Naive thymus-derived CD4-positive, alpha-beta T cell (primary cell): ENCODE data around the gene FYN. TPM values are rescaled to one million over a fixed set of nuclear protein-coding genes. Genes with fewer than 3 reads are reported as not detected.

ENCODE experiments used
- ATAC-seq: fragments of 150-1000 bp; cut with Tn5 transposase; 2 replicates; pipeline ENCODE4 v1.10.0; 2021; ENCODE audit warnings: mild to moderate bottlenecking, moderate library complexity
- CTCF ChIA-PET: fragments of 350-600 bp; sonication (Branson Sonifier 250); formaldehyde crosslinking; loops from one replicate; lab custom pipeline; 2021; ENCODE audit warnings: antibody characterized with exemption; lab: Charles Lee
- POLR2A ChIA-PET: fragments of 350-600 bp; sonication (Branson Sonifier 250); formaldehyde crosslinking; loops from one replicate; lab custom pipeline; 2021; ENCODE audit warnings: antibody characterized with exemption, inconsistent platforms; lab: Charles Lee
- DNase-seq, 9 donors: peaks; one replicate each; pipeline versions ENCODE4 v3.0.0 to v3.0.0-alpha.2; 2020 to 2022; ENCODE audit warnings: mixed read lengths in 1 of 9
- H3K27ac ChIP-seq: one replicate; pipeline ENCODE4 v1.7.0; 2013; ENCODE audit warnings: mild to moderate bottlenecking, low read depth, low read length, moderate library complexity
- H3K27me3 ChIP-seq, 2 donors: one replicate each; pipeline ENCODE4 v1.7.0; 2013; ENCODE audit warnings: low read length in 2 of 2, mild to moderate bottlenecking in 2 of 2, moderate library complexity in 2 of 2; ENCODE audit not compliant: control insufficient read depth in 2 of 2, insufficient read depth in 2 of 2
- H3K36me3 ChIP-seq, 3 experiments: 1 replicate in 2 of 3; 2 replicates in 1 of 3; pipeline ENCODE4 v1.7.0; 2013; ENCODE audit warnings: low read length in 3 of 3, mild to moderate bottlenecking in 3 of 3, moderate library complexity in 1 of 3; ENCODE audit not compliant: insufficient read depth in 3 of 3, control insufficient read depth in 2 of 3
- H3K4me1 ChIP-seq, 2 donors: one replicate each; pipeline ENCODE4 v1.7.0; 2013; ENCODE audit warnings: low read length in 2 of 2, mild to moderate bottlenecking in 2 of 2, moderate library complexity in 1 of 2; ENCODE audit not compliant: control insufficient read depth in 2 of 2, insufficient read depth in 2 of 2
- H3K4me3 ChIP-seq: 2 replicates; pipeline ENCODE4 v1.7.0; 2013; ENCODE audit warnings: mild to moderate bottlenecking, low read length
- H3K9me3 ChIP-seq, 3 experiments: 1 replicate in 2 of 3; 2 replicates in 1 of 3; pipeline ENCODE4 v1.7.0; 2013; ENCODE audit warnings: low read length in 3 of 3; ENCODE audit not compliant: control insufficient read depth in 2 of 3
- H3K27ac Mint-ChIP-seq, 9 donors: one replicate each; pipeline ENCODE4 v1.8.0; 2020 to 2022; ENCODE audit warnings: mixed read lengths in 9 of 9, mild to moderate bottlenecking in 8 of 9, moderate library complexity in 5 of 9, inconsistent platforms in 2 of 9
- H3K27me3 Mint-ChIP-seq, 5 donors: one replicate each; pipeline ENCODE4 v1.8.0; 2021 to 2022; ENCODE audit warnings: mixed read lengths in 5 of 5, mild to moderate bottlenecking in 1 of 5
- H3K36me3 Mint-ChIP-seq, 5 donors: one replicate each; pipeline ENCODE4 v1.8.0; 2020 to 2022; ENCODE audit warnings: mixed read lengths in 5 of 5, mild to moderate bottlenecking in 3 of 5, inconsistent platforms in 1 of 5
- H3K4me1 Mint-ChIP-seq, 7 donors: one replicate each; pipeline ENCODE4 v1.8.0; 2020 to 2022; ENCODE audit warnings: mixed read lengths in 7 of 7, mild to moderate bottlenecking in 3 of 7, inconsistent platforms in 1 of 7
- H3K4me3 Mint-ChIP-seq, 10 donors: one replicate each; pipeline ENCODE4 v1.8.0; 2020 to 2022; ENCODE audit warnings: mild to moderate bottlenecking in 10 of 10, mixed read lengths in 10 of 10, moderate library complexity in 6 of 10, inconsistent platforms in 2 of 10
- H3K9me3 Mint-ChIP-seq, 11 donors: one replicate each; pipeline ENCODE4 v1.8.0; 2020 to 2022; ENCODE audit warnings: mixed read lengths in 11 of 11, mild to moderate bottlenecking in 4 of 11, inconsistent platforms in 1 of 11, moderate library complexity in 1 of 11
- intact Hi-C, 2 donors: fragments of 100-400 bp; cut with micrococcal nuclease; formaldehyde crosslinking; loops; one replicate each; pipeline ENCODE4 v1.15.1; 2023
- polyA plus RNA-seq, 2 donors: library from polyadenylated mRNA; unstranded; fragments of 300-500 nt; fragmentation: Illumina TruSeq; gene quantifications; one replicate each; pipeline ENCODE4 v1.2.3, GENCODE V29; 2021
- total RNA-seq, 6 experiments: library from RNA in 5 of 6; stranded (reverse) in 5 of 6; gene quantifications; 1 replicate in 5 of 6; 2 replicates in 1 of 6; pipeline ENCODE4 v1.2.3 and lab custom pipeline; 2021 to 2026

Gene FYN
- total and polyA plus RNA-seq, 7 experiments from 2014 or later: 200 to 720 (median 430) TPM

- H3K4me3 ChIP-seq: peak overlapping the region; percentile 34
- H3K9me3 ChIP-seq: no peaks in the 10 kb centered on the region
- no peaks in the 10 kb centered on the region for H3K27me3 Mint-ChIP-seq
- peak overlapping the region in 7 of 9 donors; percentile 46 to 91 (median 85) for H3K27ac Mint-ChIP-seq
- peaks cover 0 to 2% (median 0%) of the 10 kb centered on the region in 11 donors for H3K9me3 Mint-ChIP-seq
- ATAC-seq (no peak), DNase-seq (no peak)
- ChIA-PET POLR2A (interaction anchor here (1.0 to 1.2 kb wide), 2 partner anchors 11 to 19 kb away, joined by 3 read pairs; no protein-coding TSS in a partner anchor), CTCF (no interaction called here)
- peaks cover 39 to 59% of the 10 kb centered on the region in 2 donors for H3K4me1 ChIP-seq
- H3K36me3 Mint-ChIP-seq: peaks cover 4 to 38% (median 12%) of the 10 kb centered on the region in 5 donors
- no peaks in the 10 kb centered on the region for H3K27me3 ChIP-seq
- H3K36me3 ChIP-seq: peaks cover 0 to 2% (median 0%) of the 10 kb centered on the region in 3 experiments
- H3K4me3 Mint-ChIP-seq: peak overlapping the region; percentile 1 to 80 (median 61)
- intact Hi-C loops: loop anchor here (1.0 to 10.0 kb wide), 5 partner anchors 9 to 162 kb away; no protein-coding TSS in a partner anchor
- peak overlapping the region; percentile 24 for H3K27ac ChIP-seq
- peaks cover 54 to 85% (median 82%) of the 10 kb centered on the region in 7 donors for H3K4me1 Mint-ChIP-seq
These were observed 40.3 kb downstream of the FYN start for GRCh38 chr6:111832833-111833418.

GRCh38 chr6:111831408-111831807, 41.8 kb downstream of the FYN start:
- ChIA-PET POLR2A (interaction anchor here (2.0 kb wide), 1 partner anchor 8 kb away, joined by 5 read pairs; no protein-coding TSS in a partner anchor), CTCF (no interaction called here)
- no peak for DNase-seq
- H3K36me3 Mint-ChIP-seq: peaks cover 4 to 31% (median 12%) of the 10 kb centered on the region in 5 donors
- Histone ChIP-seq H3K4me3 (no peak overlapping the region), H3K36me3 (peaks cover 0 to 2% (median 0%) of the 10 kb centered on the region in 3 experiments), H3K9me3 (no peaks in the 10 kb centered on the region), H3K4me1 (peaks cover 43 to 58% of the 10 kb centered on the region in 2 donors), H3K27me3 (no peaks in the 10 kb centered on the region), H3K27ac (no peak overlapping the region)
- peaks cover 52 to 99% (median 96%) of the 10 kb centered on the region in 7 donors for H3K4me1 Mint-ChIP-seq
- peak overlapping the region in 2 of 10 donors; percentile 3 to 37 for H3K4me3 Mint-ChIP-seq
- ATAC-seq: no peak
- no peaks in the 10 kb centered on the region for H3K27me3 Mint-ChIP-seq
- H3K27ac Mint-ChIP-seq: peak overlapping the region in 3 of 9 donors; percentile 6 to 72 (median 54)
- intact Hi-C loops: loop anchor here (1.0 to 10.0 kb wide), 2 partner anchors 8 to 163 kb away; no protein-coding TSS in a partner anchor
- peaks cover 0 to 3% (median 0%) of the 10 kb centered on the region in 11 donors for H3K9me3 Mint-ChIP-seq

- peak overlapping the region in 2 of 10 donors; percentile 2 to 3 for H3K4me3 Mint-ChIP-seq
These were observed 43.3 kb downstream of the FYN start for GRCh38 chr6:111829998-111830397.

GRCh38 chr6:111829581-111829980, 43.7 kb downstream of the FYN start:
- POLR2A ChIA-PET: interaction anchor here (0.9 to 2.0 kb wide), 2 partner anchors 10 to 16 kb away, joined by 5 read pairs; no protein-coding TSS in a partner anchor
- H3K4me1 Mint-ChIP-seq: peaks cover 55 to 99% (median 97%) of the 10 kb centered on the region in 7 donors
- ATAC-seq (no peak), DNase-seq (no peak)
- peak overlapping the region in 6 of 9 donors; percentile 21 to 72 (median 44) for H3K27ac Mint-ChIP-seq
- intact Hi-C loops: no loop called here
- Histone ChIP-seq H3K36me3 (peaks cover 0 to 2% (median 0%) of the 10 kb centered on the region in 3 experiments), H3K4me3 (no peak overlapping the region), H3K4me1 (peaks cover 47 to 61% of the 10 kb centered on the region in 2 donors), H3K27me3 (no peaks in the 10 kb centered on the region), H3K9me3 (no peaks in the 10 kb centered on the region), H3K27ac (no peak overlapping the region)
- H3K9me3 Mint-ChIP-seq: peaks cover 0 to 1% (median 0%) of the 10 kb centered on the region in 11 donors
- no peak overlapping the region for H3K4me3 Mint-ChIP-seq
- H3K36me3 Mint-ChIP-seq: peaks cover 4 to 24% (median 12%) of the 10 kb centered on the region in 5 donors
- H3K27me3 Mint-ChIP-seq: no peaks in the 10 kb centered on the region
- CTCF ChIA-PET: interaction anchor here (0.6 kb wide), 1 partner anchor 40 kb away, joined by 3 read pairs; no protein-coding TSS in a partner anchor

More at GRCh38 chr6:111829998-111830397, 43.3 kb downstream of the FYN start:
- Mint-ChIP-seq H3K9me3 (peaks cover 0 to 3% (median 0%) of the 10 kb centered on the region in 11 donors), H3K36me3 (peaks cover 4 to 25% (median 12%) of the 10 kb centered on the region in 5 donors), H3K27ac (peak overlapping the region in 6 of 9 donors; percentile 28 to 72 (median 49)), H3K27me3 (no peaks in the 10 kb centered on the region), H3K4me1 (peaks cover 54 to 99% (median 97%) of the 10 kb centered on the region in 7 donors)
- ATAC-seq (no peak), DNase-seq (no peak)
- Histone ChIP-seq H3K4me1 (peaks cover 47 to 61% of the 10 kb centered on the region in 2 donors), H3K9me3 (no peaks in the 10 kb centered on the region), H3K36me3 (peaks cover 0 to 2% (median 0%) of the 10 kb centered on the region in 3 experiments), H3K27ac (no peak overlapping the region), H3K27me3 (no peaks in the 10 kb centered on the region), H3K4me3 (no peak overlapping the region)
- CTCF ChIA-PET: no interaction called here
- POLR2A ChIA-PET: interaction anchor here (0.7 to 2.0 kb wide), 3 partner anchors 10 to 94 kb away, joined by 3 to 5 read pairs (median 5); no protein-coding TSS in a partner anchor
- intact Hi-C loops: loop anchor here in 1 of 2 donors (10.0 kb wide), 1 partner anchor 165 kb away; no protein-coding TSS in a partner anchor

GRCh38 chr6:111828809-111829208, 44.4 kb downstream of the FYN start:
- POLR2A ChIA-PET: interaction anchor here (0.7 kb wide), 1 partner anchor 15 kb away, joined by 4 read pairs; no protein-coding TSS in a partner anchor
- no peak overlapping the region for H3K4me3 Mint-ChIP-seq
- DNase-seq: no peak
- H3K4me1 ChIP-seq: peaks cover 47 to 58% of the 10 kb centered on the region in 2 donors
- no peak overlapping the region for H3K4me3 ChIP-seq
- peaks cover 0 to 1% (median 0%) of the 10 kb centered on the region in 11 donors for H3K9me3 Mint-ChIP-seq
- H3K4me1 Mint-ChIP-seq: peaks cover 59 to 99% (median 97%) of the 10 kb centered on the region in 7 donors
- peaks cover 0 to 2% (median 0%) of the 10 kb centered on the region in 3 experiments for H3K36me3 ChIP-seq
- H3K27ac Mint-ChIP-seq: peak overlapping the region in 6 of 9 donors; percentile 28 to 72 (median 61)
- CTCF ChIA-PET: no interaction called here
- ATAC-seq: no peak
- H3K27me3 Mint-ChIP-seq: no peaks in the 10 kb centered on the region
- H3K9me3 ChIP-seq: no peaks in the 10 kb centered on the region
- H3K27me3 ChIP-seq: no peaks in the 10 kb centered on the region
- H3K36me3 Mint-ChIP-seq: peaks cover 4 to 23% (median 10%) of the 10 kb centered on the region in 5 donors
- intact Hi-C loops: no loop called here
- H3K27ac ChIP-seq: no peak overlapping the region

- Histone ChIP-seq H3K9me3 (no peaks in the 10 kb centered on the region), H3K27me3 (no peaks in the 10 kb centered on the region), H3K27ac (peak overlapping the region; percentile 56), H3K4me3 (no peak overlapping the region), H3K36me3 (peaks cover 0 to 2% (median 0%) of the 10 kb centered on the region in 3 experiments), H3K4me1 (peaks cover 38 to 58% of the 10 kb centered on the region in 2 donors)
- intact Hi-C loops: loop anchor here (2.0 kb wide), 3 partner anchors 15 to 19 kb away; no protein-coding TSS in a partner anchor
- Mint-ChIP-seq H3K27ac (peak overlapping the region; percentile 74 to 92 (median 80)), H3K4me3 (peak overlapping the region in 5 of 10 donors; percentile 5 to 47 (median 41)), H3K36me3 (peaks cover 1 to 36% (median 14%) of the 10 kb centered on the region in 5 donors), H3K27me3 (no peaks in the 10 kb centered on the region), H3K4me1 (peaks cover 58 to 92% (median 87%) of the 10 kb centered on the region in 7 donors), H3K9me3 (peaks cover 0 to 1% (median 0%) of the 10 kb centered on the region in 11 donors)
- ATAC-seq (no peak), DNase-seq (no peak)
- CTCF ChIA-PET: interaction anchor here (0.5 to 2.8 kb wide), 4 partner anchors 18 to 184 kb away, joined by 3 to 9 read pairs (median 4); no protein-coding TSS in a partner anchor
- POLR2A ChIA-PET: interaction anchor here (0.8 to 1.4 kb wide), 5 partner anchors 18 to 204 kb away, joined by 3 to 4 read pairs (median 3); partner anchors contain the start of gene FYN
These were observed 47.7 kb downstream of the FYN start for GRCh38 chr6:111825439-111826086.
